MM.1S (cell line): ENCODE measurements around the gene TRAF3.

Experiments
- EZH2 ChIP-seq: fragments of 300-600 bp; sonication (generic); optimal IDR thresholded peaks from 2 replicates; pipeline ENCODE3; 2017; ENCODE audit warnings: low read depth, mild to moderate bottlenecking, antibody characterized with exemption, low read length, mixed read lengths
- TF ChIP-seq, protein P1 (sequence below): fragments of 300-600 bp; sonication (generic); IDR thresholded peaks from 2 replicates; pipeline ENCODE4 v1.5.1; 2016; ENCODE audit warnings: antibody characterized with exemption, low read length, mixed read lengths

GRCh38 chr14:102938191-102938590 lies 160.9 kb downstream of the TRAF3 start:
- TF ChIP-seq, protein P1, sequence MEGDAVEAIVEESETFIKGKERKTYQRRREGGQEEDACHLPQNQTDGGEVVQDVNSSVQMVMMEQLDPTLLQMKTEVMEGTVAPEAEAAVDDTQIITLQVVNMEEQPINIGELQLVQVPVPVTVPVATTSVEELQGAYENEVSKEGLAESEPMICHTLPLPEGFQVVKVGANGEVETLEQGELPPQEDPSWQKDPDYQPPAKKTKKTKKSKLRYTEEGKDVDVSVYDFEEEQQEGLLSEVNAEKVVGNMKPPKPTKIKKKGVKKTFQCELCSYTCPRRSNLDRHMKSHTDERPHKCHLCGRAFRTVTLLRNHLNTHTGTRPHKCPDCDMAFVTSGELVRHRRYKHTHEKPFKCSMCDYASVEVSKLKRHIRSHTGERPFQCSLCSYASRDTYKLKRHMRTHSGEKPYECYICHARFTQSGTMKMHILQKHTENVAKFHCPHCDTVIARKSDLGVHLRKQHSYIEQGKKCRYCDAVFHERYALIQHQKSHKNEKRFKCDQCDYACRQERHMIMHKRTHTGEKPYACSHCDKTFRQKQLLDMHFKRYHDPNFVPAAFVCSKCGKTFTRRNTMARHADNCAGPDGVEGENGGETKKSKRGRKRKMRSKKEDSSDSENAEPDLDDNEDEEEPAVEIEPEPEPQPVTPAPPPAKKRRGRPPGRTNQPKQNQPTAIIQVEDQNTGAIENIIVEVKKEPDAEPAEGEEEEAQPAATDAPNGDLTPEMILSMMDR = no peak
- no peak for TF ChIP-seq EZH2
